Islet of Langerhans (tissue), 1 donor: ENCODE results near the gene BIN1.

Experiments
- FAIRE-seq: peaks from one replicate; lab custom pipeline; 2011; peaks lifted over from hg19 to GRCh38; lab: Jason Lieb, UNC

The BIN1 gene

DNA sequence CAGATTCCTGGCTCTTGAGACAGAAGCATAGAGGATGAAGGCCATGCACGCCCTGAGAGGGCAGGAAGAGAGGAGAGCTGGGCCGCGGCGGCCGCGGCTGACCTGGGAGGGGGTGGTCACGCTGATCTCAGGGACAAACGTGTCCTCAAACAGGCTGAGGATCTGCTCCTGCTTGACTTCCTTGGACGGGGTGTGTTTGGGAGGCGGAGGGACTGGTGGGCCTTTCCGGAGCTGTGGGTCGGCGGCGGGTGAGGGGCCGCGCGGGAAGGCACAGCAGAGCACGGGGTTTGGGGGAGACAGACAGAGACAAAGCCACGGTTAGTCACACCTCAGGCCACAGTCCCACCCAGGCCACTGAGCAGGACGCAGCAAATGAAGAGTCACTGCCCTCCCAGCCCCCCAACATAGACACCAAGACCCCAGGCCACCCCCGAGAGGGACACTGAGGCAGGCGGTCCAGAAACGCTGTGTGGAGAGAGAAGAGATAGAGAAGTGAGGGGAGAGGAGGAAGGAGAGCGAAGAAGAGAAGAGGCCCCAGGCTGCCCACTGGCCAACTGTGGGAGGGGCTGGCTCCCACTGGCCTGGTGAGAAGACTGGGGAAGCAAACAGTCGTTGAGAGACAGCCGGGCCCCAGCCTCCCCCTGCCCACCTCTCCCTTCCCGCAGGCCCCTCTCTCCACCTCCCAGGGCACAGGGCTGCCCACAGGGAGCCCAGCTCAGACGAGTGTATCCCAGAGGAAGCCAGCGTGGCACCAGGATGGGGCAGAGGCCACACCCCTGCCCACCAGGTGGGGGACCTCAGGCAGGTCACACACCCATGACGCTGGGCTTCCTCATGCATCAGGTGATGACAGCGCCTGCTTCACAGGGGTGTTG, 49.3 kb downstream of the BIN1 start:
- no peak for FAIRE-seq

DNA sequence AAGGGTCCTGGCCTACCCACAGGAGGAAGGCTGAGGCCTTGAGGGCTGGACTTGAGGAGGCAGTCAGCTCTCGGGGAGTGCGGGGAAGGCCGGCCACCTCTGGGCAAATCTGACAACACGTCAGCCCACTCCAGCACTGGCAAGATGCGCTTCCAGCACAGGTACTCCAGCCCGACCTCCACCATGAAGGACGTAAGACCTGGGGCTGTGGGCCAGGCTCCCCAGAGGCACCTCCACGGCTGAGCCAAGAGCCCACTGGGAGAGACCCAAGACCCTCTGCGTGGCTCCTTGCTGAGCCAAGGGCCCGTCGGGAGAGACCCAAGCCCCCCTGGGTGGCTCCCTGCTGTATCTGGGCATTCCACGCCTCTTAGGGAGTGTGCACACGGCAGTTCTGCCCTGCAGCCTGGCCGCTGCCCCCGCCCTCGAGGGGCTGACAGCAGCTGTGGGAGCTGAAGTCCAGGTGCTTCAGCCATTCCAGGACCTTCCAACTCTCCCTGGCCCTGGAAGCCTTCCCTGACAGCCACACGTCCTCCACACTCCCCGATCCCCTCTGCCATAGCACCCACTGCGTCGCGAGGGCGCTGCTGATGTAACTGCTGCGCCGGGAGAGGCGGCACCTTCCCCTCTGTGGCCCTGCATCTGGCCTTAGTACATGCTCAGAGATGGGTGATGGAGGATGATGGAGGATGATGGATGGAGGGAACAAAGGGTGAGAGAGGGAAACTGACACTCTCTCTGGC, 50.2 kb downstream of the BIN1 start:
- no peak for FAIRE-seq

DNA sequence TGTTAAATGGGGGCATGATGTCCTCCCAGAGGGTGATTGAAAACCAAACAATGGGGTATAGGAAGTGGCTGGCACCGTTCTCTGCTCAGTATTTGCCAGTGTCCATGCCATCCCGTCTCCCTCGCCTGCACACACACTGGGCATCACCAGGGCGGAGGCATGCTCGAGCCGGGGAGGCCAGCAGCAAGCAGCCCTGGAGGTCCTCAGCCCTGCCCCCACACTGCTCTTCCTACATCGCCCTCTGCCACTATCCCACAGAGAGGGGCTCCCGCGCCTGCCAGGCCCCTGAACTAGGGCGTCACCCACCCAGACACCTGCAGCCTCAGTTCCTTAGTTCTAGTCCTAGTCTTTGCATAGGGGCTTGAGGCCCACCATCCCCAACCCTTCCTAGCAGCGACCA, 50.9 kb downstream of the BIN1 start:
- FAIRE-seq, result no peak

DNA sequence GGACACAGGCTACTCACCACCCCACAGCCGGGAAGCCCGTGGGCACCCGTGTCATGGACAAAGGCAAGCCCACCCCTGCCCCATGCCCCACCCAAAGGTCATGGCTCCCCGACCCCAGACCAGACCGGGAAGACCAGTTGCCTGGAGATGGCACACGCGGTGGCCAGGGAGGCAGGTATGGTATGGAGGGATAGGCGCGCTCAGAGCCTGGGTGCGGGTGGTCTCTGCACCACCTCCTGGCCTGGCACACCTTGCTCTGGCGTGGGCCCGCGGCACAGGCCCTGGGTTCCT, 51.2 kb downstream of the BIN1 start:
- FAIRE-seq, result no peak

DNA sequence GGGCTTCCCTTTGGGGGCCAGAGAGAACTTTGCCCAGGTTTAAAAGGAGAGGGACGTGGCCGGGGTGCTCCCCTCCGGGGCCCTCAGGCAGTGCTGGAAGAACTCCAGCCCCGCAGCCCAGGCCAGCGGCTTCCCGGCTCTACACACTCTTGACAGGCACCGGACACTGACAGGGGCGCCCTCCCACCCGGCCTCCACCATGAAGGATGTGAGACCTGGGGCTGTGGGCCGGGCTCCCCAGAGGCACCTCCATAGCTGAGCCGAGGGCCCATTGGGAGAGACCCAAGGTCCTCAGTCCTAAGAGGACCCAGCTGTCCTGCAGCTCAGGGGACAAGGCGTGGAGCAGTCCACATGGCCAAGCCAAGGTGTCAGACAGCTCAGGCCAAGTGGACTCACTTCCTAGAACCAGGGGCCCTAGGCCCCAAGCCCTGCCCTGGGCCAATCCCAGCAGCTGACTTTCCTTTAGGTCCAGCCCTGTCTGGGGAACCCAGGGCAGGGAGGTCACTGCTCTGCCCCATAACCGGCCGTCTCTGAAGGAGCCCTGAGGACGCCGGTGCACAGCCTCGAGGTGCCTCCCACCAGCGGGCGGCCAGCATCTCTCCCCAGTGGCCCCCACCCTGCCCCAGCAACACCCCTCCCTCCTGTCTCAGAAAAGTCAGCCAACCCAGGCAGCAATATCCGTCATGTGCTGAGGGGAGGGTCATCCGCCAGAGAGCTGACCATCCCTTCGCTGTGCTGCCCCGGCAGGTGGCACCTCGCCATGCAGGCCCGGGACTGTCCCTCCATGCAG, 51.8 kb downstream of the BIN1 start:
- FAIRE-seq, result no peak

DNA sequence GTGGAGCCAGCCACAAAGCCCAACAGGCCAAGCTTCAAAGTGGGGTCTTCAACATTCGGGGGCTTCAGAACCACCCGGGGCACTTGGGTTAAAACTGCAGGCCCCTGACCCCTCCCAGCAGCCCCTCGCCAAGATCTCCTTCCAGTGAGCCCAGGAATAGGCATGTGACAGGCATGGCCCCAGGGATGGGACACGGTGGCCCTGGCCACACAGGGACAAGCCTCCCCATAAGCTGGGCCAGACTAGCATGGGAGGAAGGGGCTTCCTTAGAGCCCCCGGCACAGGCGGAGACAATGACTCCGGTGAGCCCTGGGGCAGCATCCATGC, 52.4 kb downstream of the BIN1 start:
- FAIRE-seq, result no peak

DNA sequence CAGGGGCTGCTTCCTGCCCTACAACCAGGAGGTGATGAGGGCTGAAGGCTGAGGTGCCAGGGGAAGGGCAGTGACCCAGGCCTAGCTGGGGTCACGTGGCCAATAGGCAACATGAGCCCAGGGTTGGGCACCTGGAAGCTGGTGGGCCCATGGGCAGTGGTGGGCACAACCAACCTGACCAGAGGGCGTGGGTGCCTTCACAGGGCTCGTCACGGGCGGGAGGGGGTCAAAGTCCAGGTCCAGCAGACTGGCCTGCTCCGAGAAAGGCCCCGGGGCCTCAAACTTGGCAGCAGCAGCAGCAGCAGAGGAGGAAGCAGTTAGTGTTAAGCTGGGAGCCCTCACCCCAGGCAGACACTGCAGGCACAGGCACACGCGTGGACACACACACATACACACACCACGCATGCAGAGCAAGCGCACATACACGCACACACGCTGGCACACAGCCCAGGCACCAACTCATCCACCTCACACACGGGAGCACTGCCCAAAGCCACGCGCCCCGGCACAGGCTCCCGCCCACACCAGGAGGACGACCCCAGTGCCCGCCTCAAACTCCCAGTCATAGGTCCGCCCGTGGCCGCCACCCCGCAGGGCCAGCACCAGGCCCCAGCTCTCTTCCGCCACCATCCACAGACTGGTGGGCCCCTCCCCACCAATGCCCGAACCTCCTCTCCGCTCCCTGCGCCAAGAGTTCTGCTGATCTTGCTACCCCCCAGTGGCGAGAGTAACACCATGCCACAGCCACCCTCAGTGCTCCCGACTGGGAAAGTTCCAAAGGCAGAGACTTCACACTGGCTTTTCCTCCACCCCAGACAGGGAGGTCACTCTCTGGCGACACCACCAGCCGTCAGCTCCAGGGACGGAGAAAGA, 53.0 kb downstream of the BIN1 start:
- no peak for FAIRE-seq

DNA sequence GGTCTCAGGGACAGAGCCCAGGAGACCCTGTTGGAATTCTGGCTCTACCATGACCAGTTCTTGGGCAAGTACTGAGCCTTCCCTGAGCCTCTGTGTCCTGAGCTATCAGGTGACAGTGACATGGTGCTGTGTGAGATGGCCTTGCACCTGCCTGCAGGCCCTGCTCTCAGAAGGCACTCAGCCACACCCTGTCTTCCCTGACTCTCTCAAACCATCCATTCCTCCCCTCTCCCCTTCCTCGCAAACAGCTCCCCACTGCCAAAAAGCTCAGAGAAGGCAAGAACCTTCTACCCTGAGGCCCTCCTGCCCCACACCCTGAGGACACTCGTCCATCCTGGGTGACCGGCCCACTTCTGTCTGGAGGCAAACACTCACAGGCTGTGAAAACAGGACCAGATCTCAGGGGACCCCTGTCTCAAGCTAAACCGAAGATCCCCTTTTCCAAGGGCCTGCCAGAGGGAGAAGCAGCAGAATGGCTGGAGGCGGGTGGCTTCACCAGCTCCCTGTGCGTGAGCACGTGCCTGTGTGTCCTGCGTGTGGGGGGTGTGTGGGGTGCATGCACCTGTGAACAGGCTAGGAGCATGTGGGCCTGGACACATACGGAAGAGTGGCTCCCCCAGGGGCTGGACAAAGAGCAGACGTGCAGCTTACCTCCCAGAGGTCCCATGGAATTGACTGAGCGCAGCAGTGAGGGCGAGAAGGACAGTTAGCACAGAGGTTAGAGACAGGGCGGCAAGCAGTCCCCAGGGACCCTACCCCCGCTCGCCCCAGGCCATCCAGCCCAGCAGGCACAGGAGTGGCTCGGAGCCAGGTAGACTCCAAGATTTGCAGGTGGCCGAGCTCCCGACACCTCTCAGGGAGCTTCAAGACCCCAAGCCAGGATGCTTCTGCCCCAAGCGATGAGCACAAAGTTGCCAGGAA, 53.9 kb downstream of the BIN1 start:
- FAIRE-seq, result no peak

DNA sequence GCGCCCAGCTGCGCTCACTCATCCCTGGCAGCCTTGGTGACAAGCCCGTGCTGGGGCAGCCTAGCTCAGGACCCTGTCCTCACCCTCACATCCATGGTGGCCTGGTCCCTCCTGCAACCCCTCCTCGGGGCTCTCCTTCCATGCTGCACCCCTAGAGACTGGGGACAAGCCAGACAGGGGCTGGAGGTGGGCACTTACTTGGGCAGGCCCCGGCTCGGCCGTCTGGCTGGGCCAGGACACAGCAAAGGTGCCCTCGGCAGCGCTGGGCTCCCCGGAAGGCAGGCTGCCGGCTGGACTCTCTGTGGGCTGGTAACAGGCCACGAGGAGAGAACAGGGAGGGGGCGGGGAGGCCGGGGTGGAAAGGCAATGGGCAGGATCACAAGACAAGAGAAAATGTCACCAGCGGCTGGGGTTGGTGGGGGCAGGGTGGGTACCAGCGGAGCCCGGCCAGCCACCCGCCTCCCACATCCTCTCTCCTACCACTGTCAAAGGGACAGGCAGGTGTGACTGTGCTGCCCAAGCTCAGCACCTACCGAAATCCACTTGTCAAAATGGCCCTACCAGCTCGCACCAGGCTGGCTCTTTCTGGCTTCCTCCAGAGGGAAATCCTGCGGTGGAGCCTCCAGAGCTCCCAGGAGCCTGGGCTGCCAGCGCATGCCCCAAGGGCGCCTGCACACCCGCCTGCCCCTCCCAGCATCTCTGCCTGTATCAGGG, 54.7 kb downstream of the BIN1 start:
- no peak for FAIRE-seq

DNA sequence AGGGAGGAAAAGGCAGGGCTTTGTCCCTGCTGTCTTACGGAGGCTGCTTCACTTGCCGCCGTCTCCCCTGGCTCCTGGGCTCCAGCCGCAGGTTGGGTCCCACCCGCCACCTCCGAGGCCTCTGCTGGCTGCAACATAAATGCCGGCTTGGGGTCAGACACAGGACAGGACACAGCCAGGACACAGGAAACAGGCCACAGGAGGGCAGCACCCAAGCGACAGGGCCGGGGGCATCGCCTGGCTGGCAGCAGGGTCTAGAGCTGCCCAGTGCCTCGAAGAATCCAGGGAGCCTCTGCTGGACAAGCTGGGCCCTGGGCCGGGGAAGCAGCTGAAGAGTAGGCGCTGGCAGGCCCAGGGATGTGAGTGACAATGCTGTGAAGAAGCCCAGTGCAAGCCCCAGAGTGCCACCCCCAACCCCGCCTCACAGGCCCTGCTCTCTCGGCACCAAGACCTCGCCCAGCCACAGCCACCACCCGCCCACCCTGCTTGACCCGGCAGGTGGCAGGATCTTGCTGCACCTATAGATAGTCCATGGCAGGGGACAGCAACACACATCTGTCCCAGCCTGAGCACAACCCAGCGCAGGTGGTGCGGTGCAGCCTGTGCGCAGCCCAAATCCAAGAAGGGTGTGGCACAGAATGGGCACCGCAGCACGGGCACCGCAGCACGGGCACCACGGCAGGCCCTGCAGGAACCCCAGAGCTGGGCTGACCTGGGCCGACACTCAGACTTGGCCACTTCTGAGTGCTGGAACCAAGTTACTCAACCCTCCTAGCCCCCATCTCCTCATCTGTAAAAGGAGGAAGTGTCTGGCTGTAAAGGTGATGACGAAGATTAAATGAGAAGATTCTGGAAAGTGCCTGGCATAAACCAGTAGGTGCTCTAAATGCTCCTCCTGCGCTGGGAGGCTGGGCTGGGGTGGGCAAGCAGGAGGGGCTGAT, 55.6 kb downstream of the BIN1 start:
- no peak for FAIRE-seq

DNA sequence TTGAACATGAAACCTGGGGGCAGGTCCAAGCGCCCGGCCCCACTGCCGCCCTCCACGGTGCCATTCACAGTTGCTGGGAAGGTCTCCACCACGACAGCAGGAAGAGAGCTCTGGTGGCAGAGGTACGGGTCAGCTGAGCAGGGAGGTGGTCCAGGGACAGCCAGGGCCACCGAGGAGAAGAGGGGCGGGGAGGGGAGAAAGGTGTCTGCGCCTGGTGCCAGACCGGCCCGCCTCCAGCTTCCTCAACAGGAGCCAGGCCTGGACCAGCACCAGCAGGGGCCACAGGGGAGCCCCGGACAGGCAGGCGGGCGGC, 56.2 kb downstream of the BIN1 start:
- no peak for FAIRE-seq

DNA sequence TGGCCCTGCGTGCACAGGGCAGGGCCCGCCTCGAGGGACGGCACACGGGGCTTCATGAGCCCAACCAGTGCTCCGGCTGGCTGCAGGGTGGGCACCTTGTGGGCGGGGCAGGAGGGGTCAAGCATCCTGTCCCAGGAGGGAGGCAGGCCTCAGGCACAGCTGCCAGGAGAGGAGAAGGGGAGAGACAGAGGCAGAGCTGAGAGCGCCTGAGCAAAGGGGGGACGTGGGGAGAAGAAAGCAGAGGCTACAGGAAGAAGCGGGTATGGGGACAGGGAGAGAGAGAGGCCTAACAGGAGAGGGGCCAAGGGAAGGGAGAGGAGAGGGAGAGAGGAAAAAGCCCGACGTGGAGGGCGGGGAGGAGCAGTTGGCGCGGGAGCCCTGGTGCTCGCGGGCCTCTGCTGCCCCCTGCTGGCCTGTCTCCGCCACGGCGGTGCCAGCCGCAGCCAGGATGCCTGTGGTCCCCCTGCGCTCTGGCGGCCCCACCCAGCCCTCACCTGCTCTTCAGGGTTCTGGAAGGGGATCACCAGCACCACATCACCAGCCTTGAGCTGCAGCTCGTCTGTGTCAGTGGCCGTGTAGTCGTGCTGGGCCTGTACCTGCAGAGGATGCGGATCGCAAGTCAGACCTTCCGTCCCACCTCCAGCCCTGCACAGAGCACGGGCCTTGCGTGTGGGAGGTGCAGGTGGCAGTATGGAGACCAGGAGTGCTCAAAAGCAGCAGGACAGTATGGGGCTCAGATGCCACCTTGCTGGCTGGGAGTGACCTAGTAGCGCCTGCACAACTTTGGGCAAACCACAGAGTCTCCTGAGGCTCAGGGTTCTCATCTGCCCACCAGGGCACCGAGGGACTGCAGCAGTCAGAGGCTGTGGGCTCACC, 56.8 kb downstream of the BIN1 start:
- FAIRE-seq, result no peak

DNA sequence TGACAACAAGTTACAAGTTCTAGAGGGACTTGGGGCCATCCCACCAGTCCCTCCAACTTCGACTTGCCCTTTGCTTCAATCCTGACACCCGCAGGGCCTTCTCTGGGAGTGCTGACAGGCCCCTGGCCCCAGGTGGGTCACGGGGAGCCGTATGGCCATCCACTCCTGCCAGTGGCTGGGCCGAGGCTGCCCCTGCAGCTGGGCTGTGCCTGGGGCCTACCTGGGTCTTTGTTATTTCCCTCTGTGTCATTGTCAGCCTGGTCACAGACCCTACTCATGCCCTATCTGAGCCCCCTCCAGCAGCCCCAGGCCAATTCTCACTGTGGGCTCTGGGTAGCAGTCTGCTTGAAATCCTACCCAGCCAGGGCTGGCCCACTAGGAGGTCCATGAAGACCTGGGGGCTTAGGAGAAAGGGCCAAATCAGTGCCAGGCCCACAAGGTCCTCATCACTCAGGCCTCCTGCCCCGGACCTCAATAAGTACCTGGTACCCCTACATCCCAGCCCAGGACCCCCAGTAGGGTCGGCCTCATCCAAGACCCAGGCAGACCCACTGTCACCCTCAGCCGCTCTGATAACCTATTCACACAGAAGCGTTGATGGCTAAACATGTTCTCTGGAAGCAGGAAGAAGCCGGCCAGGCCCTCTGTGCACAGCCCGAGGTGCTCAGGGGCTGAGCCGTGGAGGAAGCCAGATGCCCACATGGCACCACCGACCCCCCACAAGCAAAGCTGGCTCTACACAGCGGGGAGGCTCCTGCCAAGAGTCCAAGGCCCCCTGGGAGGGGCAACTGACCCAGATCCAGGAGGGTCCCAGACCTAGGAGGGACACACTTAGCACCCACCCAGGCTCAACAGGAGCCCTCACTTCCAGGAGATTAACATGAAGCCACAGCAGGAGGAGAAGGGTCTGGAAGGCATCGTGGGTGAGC, 57.7 kb downstream of the BIN1 start:
- no peak for FAIRE-seq

DNA sequence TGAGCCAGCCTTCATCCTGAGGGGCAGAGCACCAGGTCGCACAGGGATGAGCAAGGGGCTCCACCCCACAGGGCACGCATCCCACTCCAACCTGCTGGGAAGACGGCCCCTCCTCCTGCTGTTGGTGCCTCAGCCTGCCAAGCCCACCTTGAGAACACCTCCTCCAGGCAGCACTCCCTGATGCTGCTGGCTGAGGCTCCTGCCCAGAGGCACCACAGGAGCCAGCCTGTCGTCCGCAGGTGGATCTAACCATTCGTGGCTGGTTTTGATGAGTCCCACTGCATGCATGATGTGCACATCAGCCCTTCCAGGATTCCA, 58.4 kb downstream of the BIN1 start:
- FAIRE-seq, result no peak

DNA sequence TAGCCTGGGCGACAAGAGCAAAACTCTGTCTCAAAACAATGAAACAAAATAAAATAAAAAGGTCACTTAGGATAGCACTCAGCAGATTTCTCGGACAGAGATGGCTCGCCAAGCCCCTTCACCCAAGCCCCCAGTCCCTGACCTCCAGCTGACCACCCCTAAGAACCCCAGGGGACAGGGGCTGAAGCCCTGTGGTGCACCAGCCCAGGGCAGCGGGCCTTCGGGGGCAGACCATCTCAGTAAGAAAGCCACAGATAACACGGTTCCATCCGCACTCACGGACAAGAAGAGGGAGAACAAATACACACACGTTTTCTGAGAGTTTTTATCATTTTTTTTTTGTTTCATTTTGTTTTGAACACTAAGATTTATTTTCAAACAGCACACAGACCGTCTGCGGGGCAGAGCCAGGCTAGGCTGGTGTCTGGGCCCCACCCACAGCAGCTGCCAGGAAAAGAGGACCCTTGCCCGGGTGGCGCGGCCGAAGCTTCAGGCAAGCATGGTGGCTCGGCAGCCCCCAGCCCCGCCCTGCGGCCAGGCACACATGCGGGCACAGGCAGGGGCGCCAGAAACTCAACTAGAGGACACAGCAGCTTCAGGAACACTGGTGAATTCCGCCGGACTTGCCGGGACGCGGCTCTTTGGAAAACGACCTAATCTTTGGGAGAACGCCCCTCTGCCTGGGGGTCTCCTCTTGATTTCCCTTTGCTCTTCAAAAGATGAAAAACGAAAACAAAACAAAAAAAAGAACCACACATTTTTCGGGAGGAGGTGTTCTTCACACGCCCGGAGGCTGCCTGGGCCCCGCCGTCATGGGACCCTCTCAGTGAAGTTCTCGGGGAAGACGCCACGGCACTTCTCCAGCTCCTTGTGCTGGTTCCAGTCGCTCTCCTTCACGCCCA, 59.0 kb downstream of the BIN1 start:
- FAIRE-seq, result no peak

DNA sequence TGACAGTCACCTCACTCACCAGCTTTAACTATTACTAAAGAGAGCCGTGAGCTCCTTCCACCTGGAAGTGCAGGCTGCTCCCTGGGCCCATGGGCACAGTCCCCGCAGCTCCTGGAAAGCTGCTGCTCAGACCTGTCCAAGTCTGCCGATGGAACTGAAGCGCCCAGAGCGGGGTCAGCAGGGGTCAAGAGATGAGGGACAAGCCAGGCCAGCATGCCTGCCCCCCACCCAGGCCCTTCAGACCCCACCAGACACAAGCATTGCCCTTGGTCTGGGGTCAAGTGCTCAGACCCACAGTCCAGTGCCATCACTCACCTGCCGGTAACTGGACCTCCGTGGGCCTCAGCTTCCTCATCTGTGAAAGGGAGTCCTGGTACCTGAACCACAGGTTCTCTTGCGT, 59.9 kb downstream of the BIN1 start:
- FAIRE-seq, result no peak

DNA sequence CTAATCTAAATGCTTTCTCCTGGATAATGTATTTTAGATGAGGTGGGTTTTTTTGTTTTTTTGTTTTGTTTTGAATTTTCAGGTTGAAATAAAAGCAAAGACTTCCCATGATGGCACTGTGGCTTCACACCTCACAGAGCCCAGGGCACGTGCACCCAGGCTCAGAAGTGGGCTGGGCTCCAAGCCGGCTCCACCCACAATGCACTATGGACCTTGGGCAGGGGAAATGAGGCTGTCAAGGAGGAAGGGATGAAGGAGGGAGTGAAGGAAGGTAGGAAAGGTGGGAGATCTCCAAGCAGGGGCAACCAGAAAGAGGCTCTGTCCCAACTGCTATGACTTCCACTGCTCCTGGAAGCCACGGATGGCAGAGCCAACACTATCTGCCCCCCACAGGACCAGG, 60.4 kb downstream of the BIN1 start:
- no peak for FAIRE-seq
